Osteoblast (primary cell): ENCODE data around the gene TM9SF3. TPM values are rescaled to one million over a fixed set of nuclear protein-coding genes. Genes with fewer than 3 reads are reported as not detected.

Experiments
- DNase-seq: peaks from one replicate; pipeline ENCODE4 v3.0.0; 2011; ENCODE audit warnings: low spot score, mixed read lengths; ENCODE audit not compliant: insufficient read length; ENCODE audit errors: missing footprints
- H2AFZ ChIP-seq: 2 replicates; pipeline ENCODE4 v1.6.0; 2011; ENCODE audit warnings: mild to moderate bottlenecking, low read length
- H3K27ac ChIP-seq: 2 replicates; pipeline ENCODE4 v1.5.1; 2011; ENCODE audit warnings: mild to moderate bottlenecking, low read depth, low read length, moderate library complexity
- H3K27me3 ChIP-seq: 2 replicates; pipeline ENCODE4 v1.6.0; 2012; ENCODE audit warnings: mild to moderate bottlenecking, control low read depth, inconsistent platforms, low read length, moderate library complexity; ENCODE audit not compliant: insufficient read depth
- H3K36me3 ChIP-seq: 2 replicates; pipeline ENCODE4 v1.5.1; 2011; ENCODE audit warnings: mild to moderate bottlenecking, low read length, control low read depth, moderate library complexity; ENCODE audit not compliant: insufficient read depth
- H3K4me1 ChIP-seq: 2 replicates; pipeline ENCODE4 v1.5.1; 2011; ENCODE audit warnings: mild to moderate bottlenecking, low read length, control low read depth, moderate library complexity; ENCODE audit not compliant: insufficient read depth
- H3K4me2 ChIP-seq: 2 replicates; pipeline ENCODE4 v1.6.0; 2011; ENCODE audit warnings: mild to moderate bottlenecking, low read length; ENCODE audit not compliant: insufficient read depth
- H3K4me3 ChIP-seq: fragments of 200-600 bp; sonication (generic); 3 replicates; pipeline ENCODE4 v1.5.1; 2012; ENCODE audit warnings: mild to moderate bottlenecking, low read length, inconsistent platforms; ENCODE audit not compliant: insufficient read depth
- H3K79me2 ChIP-seq: 2 replicates; pipeline ENCODE4 v1.6.0; 2012; ENCODE audit warnings: mild to moderate bottlenecking, low read length, control low read depth, inconsistent platforms; ENCODE audit not compliant: insufficient read depth
- H3K9me3 ChIP-seq: 2 replicates; pipeline ENCODE4 v1.5.1; 2011; ENCODE audit warnings: low read depth, low read length, control low read depth
- H4K20me1 ChIP-seq: 2 replicates; pipeline ENCODE4 v1.6.0; 2012; ENCODE audit warnings: mild to moderate bottlenecking, low read length, control low read depth; ENCODE audit not compliant: insufficient read depth
- CTCF ChIP-seq: IDR thresholded peaks from 2 replicates; pipeline ENCODE4 v1.5.1; 2011; ENCODE audit warnings: mild to moderate bottlenecking, low read depth, low read length, moderate library complexity; ENCODE audit errors: extremely low read depth
- total RNA-seq: library from RNA; depleted of rRNA; stranded (reverse); fragments of >200 nt; gene quantifications from 2 replicates; pipeline ENCODE4 v1.2.3, GENCODE V29; 2012

The TM9SF3 gene
- total RNA-seq, 1 donor, result 124 TPM

- Histone ChIP-seq H3K4me2 (no peak overlapping the region), H3K79me2 (peaks cover 90% of the 10 kb centered on the region), H3K27me3 (no peaks in the 10 kb centered on the region), H3K4me1 (peaks cover 11% of the 10 kb centered on the region), H3K36me3 (peaks cover 11% of the 10 kb centered on the region), H3K27ac (no peak overlapping the region), H3K9me3 (no peaks in the 10 kb centered on the region), H2AFZ (no peak overlapping the region), H3K4me3 (no peak overlapping the region), H4K20me1 (peaks cover 53% of the 10 kb centered on the region)
- peak; percentile 85 for DNase-seq
- no peak for TF ChIP-seq CTCF
Observed at GRCh38 chr10:96565774-96566173, 21.0 kb downstream of the TM9SF3 start.

- no peak for DNase-seq
- H4K20me1 ChIP-seq, result peaks cover 53% of the 10 kb centered on the region
- peaks cover 79% of the 10 kb centered on the region for H3K79me2 ChIP-seq
- peaks cover 14% of the 10 kb centered on the region for H3K4me1 ChIP-seq
- H2AFZ ChIP-seq, result no peak overlapping the region
- no peaks in the 10 kb centered on the region for H3K27me3 ChIP-seq
- peak overlapping the region; percentile 17 for H3K4me2 ChIP-seq
- H3K36me3 ChIP-seq, result peaks cover 36% of the 10 kb centered on the region
- no peak overlapping the region for H3K4me3 ChIP-seq
- H3K9me3 ChIP-seq, result no peaks in the 10 kb centered on the region
- no peak for TF ChIP-seq CTCF
- peak overlapping the region; percentile 51 for H3K27ac ChIP-seq
Observed at GRCh38 chr10:96560966-96561887, 25.6 kb downstream of the TM9SF3 start.

- H3K36me3 ChIP-seq, result peaks cover 41% of the 10 kb centered on the region
- peaks cover 75% of the 10 kb centered on the region for H3K79me2 ChIP-seq
Observed at GRCh38 chr10:96560489-96560888, 26.3 kb downstream of the TM9SF3 start.

More at GRCh38 chr10:96560489-96560888, 26.3 kb downstream of the TM9SF3 start:
- no peak overlapping the region for H2AFZ ChIP-seq
- no peak overlapping the region for H3K4me2 ChIP-seq
- H3K4me1 ChIP-seq, result peaks cover 14% of the 10 kb centered on the region
- H3K4me3 ChIP-seq, result no peak overlapping the region
- no peaks in the 10 kb centered on the region for H3K27me3 ChIP-seq
- no peak overlapping the region for H3K27ac ChIP-seq
- no peak for TF ChIP-seq CTCF
- peaks cover 50% of the 10 kb centered on the region for H4K20me1 ChIP-seq
- H3K9me3 ChIP-seq, result no peaks in the 10 kb centered on the region
- DNase-seq, result no peak
